Glutamatergic neuron (in vitro differentiated cells): ENCODE measurements around the gene FAP. TPM values are rescaled to one million over a fixed set of nuclear protein-coding genes. Genes with fewer than 3 reads are reported as not detected.

Source experiments
- DNase-seq: peaks from one replicate; pipeline ENCODE4 v3.0.0; 2022
- H3K27ac Mint-ChIP-seq: one replicate; pipeline ENCODE4 v1.8.0; 2020; ENCODE audit warnings: mild to moderate bottlenecking, mixed read lengths, inconsistent platforms; ENCODE audit not compliant: unreplicated experiment
- H3K27me3 Mint-ChIP-seq: one replicate; pipeline ENCODE4 v1.8.0; 2020; ENCODE audit warnings: mild to moderate bottlenecking, moderate library complexity, mixed read lengths, inconsistent platforms; ENCODE audit not compliant: unreplicated experiment
- H3K36me3 Mint-ChIP-seq: one replicate; pipeline ENCODE4 v1.8.0; 2020; ENCODE audit warnings: mild to moderate bottlenecking, mixed read lengths, inconsistent platforms; ENCODE audit not compliant: unreplicated experiment
- H3K4me1 Mint-ChIP-seq: one replicate; pipeline ENCODE4 v1.8.0; 2020; ENCODE audit warnings: mild to moderate bottlenecking, low read depth, mixed read lengths, inconsistent platforms; ENCODE audit not compliant: unreplicated experiment
- H3K4me3 Mint-ChIP-seq: one replicate; pipeline ENCODE4 v1.8.0; 2020; ENCODE audit warnings: mild to moderate bottlenecking, mixed read lengths, inconsistent platforms; ENCODE audit not compliant: unreplicated experiment
- H3K9me3 Mint-ChIP-seq: one replicate; pipeline ENCODE4 v1.8.0; 2020; ENCODE audit warnings: mild to moderate bottlenecking, moderate library complexity, mixed read lengths, inconsistent platforms; ENCODE audit not compliant: unreplicated experiment
- total RNA-seq: library from RNA; stranded (reverse); fragmentation: NEBNext Ultra II Directional; extraction: Animal tissue kit (Norgen Biotek cat#: 25700); gene quantifications from one replicate; pipeline ENCODE4 v1.2.1, GENCODE V29; 2021; ENCODE audit not compliant: unreplicated experiment
- TF ChIP-seq, protein P1 (sequence below): fragments of 200-600 bp; sonication (generic); IDR thresholded peaks from one replicate; pipeline ENCODE4 v1.5.0; 2021; ENCODE audit not compliant: partially characterized antibody, unreplicated experiment

Gene FAP
- total RNA-seq, 1 donor from 2014 or later = not detected

GRCh38 chr2:162123806-162124758, 119.2 kb downstream of the FAP start:
- TF ChIP-seq, protein P1, sequence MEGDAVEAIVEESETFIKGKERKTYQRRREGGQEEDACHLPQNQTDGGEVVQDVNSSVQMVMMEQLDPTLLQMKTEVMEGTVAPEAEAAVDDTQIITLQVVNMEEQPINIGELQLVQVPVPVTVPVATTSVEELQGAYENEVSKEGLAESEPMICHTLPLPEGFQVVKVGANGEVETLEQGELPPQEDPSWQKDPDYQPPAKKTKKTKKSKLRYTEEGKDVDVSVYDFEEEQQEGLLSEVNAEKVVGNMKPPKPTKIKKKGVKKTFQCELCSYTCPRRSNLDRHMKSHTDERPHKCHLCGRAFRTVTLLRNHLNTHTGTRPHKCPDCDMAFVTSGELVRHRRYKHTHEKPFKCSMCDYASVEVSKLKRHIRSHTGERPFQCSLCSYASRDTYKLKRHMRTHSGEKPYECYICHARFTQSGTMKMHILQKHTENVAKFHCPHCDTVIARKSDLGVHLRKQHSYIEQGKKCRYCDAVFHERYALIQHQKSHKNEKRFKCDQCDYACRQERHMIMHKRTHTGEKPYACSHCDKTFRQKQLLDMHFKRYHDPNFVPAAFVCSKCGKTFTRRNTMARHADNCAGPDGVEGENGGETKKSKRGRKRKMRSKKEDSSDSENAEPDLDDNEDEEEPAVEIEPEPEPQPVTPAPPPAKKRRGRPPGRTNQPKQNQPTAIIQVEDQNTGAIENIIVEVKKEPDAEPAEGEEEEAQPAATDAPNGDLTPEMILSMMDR = peak; percentile 94

More at GRCh38 chr2:162123806-162124758, 119.2 kb downstream of the FAP start:
- no peak overlapping the region for H3K27ac Mint-ChIP-seq
- H3K27me3 Mint-ChIP-seq = no peaks in the 10 kb centered on the region
- H3K4me3 Mint-ChIP-seq = no peak overlapping the region
- H3K36me3 Mint-ChIP-seq = no peaks in the 10 kb centered on the region
- H3K4me1 Mint-ChIP-seq = no peaks in the 10 kb centered on the region
- DNase-seq = no peak
- H3K9me3 Mint-ChIP-seq = no peaks in the 10 kb centered on the region

Other genes starting within 250 kb of the FAP start
- 0.20 TPM for gene DPP4, start 169.2 kb downstream of the FAP start, total RNA-seq
- gene GCG, start 91.2 kb downstream of the FAP start, total RNA-seq = not detected
- gene IFIH1, start 75.2 kb upstream of the FAP start, total RNA-seq = not detected
- 19.7 TPM for gene GCA, start 100.7 kb upstream of the FAP start, total RNA-seq